Progenitor cell of endocrine pancreas (in vitro differentiated cells): ENCODE measurements around the gene CAPS. TPM values are rescaled to one million over a fixed set of nuclear protein-coding genes. Genes with fewer than 3 reads are reported as not detected.

Experiments
- DNase-seq: peaks from one replicate; pipeline ENCODE4 v3.0.0; 2021; ENCODE audit warnings: low spot score; ENCODE audit not compliant: unreplicated experiment
- H3K27ac Mint-ChIP-seq: 2 replicates; pipeline ENCODE4 v1.8.0; 2021; ENCODE audit warnings: mild to moderate bottlenecking, moderate library complexity, mixed read lengths
- H3K27me3 Mint-ChIP-seq: 2 replicates; pipeline ENCODE4 v1.8.0; 2021; ENCODE audit warnings: mixed read lengths
- H3K36me3 Mint-ChIP-seq: 2 replicates; pipeline ENCODE4 v1.8.0; 2022; ENCODE audit warnings: mixed read lengths; ENCODE audit not compliant: insufficient read depth
- H3K4me1 Mint-ChIP-seq: 2 replicates; pipeline ENCODE4 v1.8.0; 2021; ENCODE audit warnings: low read depth, mixed read lengths
- H3K4me3 Mint-ChIP-seq: 2 replicates; pipeline ENCODE4 v1.8.0; 2021; ENCODE audit warnings: low read depth, mild to moderate bottlenecking, moderate library complexity, mixed read lengths
- H3K9me3 Mint-ChIP-seq: 2 replicates; pipeline ENCODE4 v1.8.0; 2021; ENCODE audit warnings: low read depth, mixed read lengths
- CTCF ChIP-seq: fragments of 200-600 bp; sonication (generic); IDR thresholded peaks from one replicate; pipeline ENCODE4 v1.5.0; 2021; ENCODE audit warnings: antibody characterized with exemption, mild to moderate bottlenecking; ENCODE audit not compliant: unreplicated experiment
- total RNA-seq: library from RNA; stranded (reverse); gene quantifications from 2 replicates; pipeline ENCODE4 v1.2.1, GENCODE V29; 2021

CAPS gene
- total RNA-seq, 1 donor from 2014 or later = 22.5 TPM

GRCh38 chr19:5953680-5954213 lies 39.7 kb downstream of the CAPS start:
- no peak for TF ChIP-seq CTCF
- H3K4me3 Mint-ChIP-seq = no peak overlapping the region

GRCh38 chr19:5954293-5954692 lies 40.2 kb downstream of the CAPS start:
- no peaks in the 10 kb centered on the region for H3K9me3 Mint-ChIP-seq
- H3K4me1 Mint-ChIP-seq = peaks cover 66% of the 10 kb centered on the region
- TF ChIP-seq CTCF = no peak
- H3K27ac Mint-ChIP-seq = peak overlapping the region; percentile 90
- no peak overlapping the region for H3K4me3 Mint-ChIP-seq
- peaks cover 4% of the 10 kb centered on the region for H3K36me3 Mint-ChIP-seq
- DNase-seq = no peak
- no peaks in the 10 kb centered on the region for H3K27me3 Mint-ChIP-seq

More at GRCh38 chr19:5953680-5954213, 39.7 kb downstream of the CAPS start:
- Mint-ChIP-seq H3K9me3 (no peaks in the 10 kb centered on the region), H3K4me1 (peaks cover 67% of the 10 kb centered on the region), H3K27ac (peak overlapping the region; percentile 90), H3K27me3 (no peaks in the 10 kb centered on the region), H3K36me3 (peaks cover 4% of the 10 kb centered on the region)
- DNase-seq = no peak

- TF ChIP-seq CTCF = no peak
- H3K4me3 Mint-ChIP-seq = no peak overlapping the region
- H3K27ac Mint-ChIP-seq = peak overlapping the region; percentile 16
- H3K4me1 Mint-ChIP-seq = peaks cover 61% of the 10 kb centered on the region
- no peaks in the 10 kb centered on the region for H3K9me3 Mint-ChIP-seq
- peaks cover 2% of the 10 kb centered on the region for H3K36me3 Mint-ChIP-seq
- no peak for DNase-seq
- no peaks in the 10 kb centered on the region for H3K27me3 Mint-ChIP-seq
These were observed 41.5 kb downstream of the CAPS start for GRCh38 chr19:5955636-5955935.

GRCh38 chr19:5956323-5956722 lies 42.3 kb downstream of the CAPS start:
- no peak for TF ChIP-seq CTCF
- Mint-ChIP-seq H3K4me3 (no peak overlapping the region), H3K9me3 (no peaks in the 10 kb centered on the region), H3K36me3 (no peaks in the 10 kb centered on the region), H3K27ac (peak overlapping the region; percentile 46), H3K27me3 (no peaks in the 10 kb centered on the region), H3K4me1 (peaks cover 62% of the 10 kb centered on the region)
- DNase-seq = no peak

- Mint-ChIP-seq H3K4me3 (no peak overlapping the region), H3K27ac (no peak overlapping the region), H3K9me3 (no peaks in the 10 kb centered on the region), H3K27me3 (no peaks in the 10 kb centered on the region), H3K36me3 (no peaks in the 10 kb centered on the region), H3K4me1 (peaks cover 60% of the 10 kb centered on the region)
- no peak for TF ChIP-seq CTCF
- no peak for DNase-seq
These were observed 42.7 kb downstream of the CAPS start for GRCh38 chr19:5956728-5957127.
